A172 (cell line): ENCODE data around the gene SORCS2. TPM values are rescaled to one million over a fixed set of nuclear protein-coding genes. Genes with fewer than 3 reads are reported as not detected.

Experiments
- DNase-seq: peaks from one replicate; pipeline ENCODE4 v3.0.0-alpha.2; 2015; ENCODE audit warnings: low spot score
- total RNA-seq: library from RNA; depleted of rRNA; stranded (reverse); fragments of >200 nt; shearing (Covaris generic); gene quantifications from 2 replicates; pipeline ENCODE4 v1.2.3, GENCODE V29; 2014

The SORCS2 gene
- total RNA-seq, 1 experiment from 2014 or later, result 0.78 TPM

GRCh38 chr4:7369511-7369910 lies 177.2 kb downstream of the SORCS2 start:
- no peak for DNase-seq

GRCh38 chr4:7370038-7370437 lies 177.7 kb downstream of the SORCS2 start:
- no peak for DNase-seq

GRCh38 chr4:7371210-7371941 lies 179.0 kb downstream of the SORCS2 start:
- no peak for DNase-seq

GRCh38 chr4:7372673-7373072 lies 180.3 kb downstream of the SORCS2 start:
- no peak for DNase-seq

- DNase-seq, result no peak
Measured at GRCh38 chr4:7374571-7374970, 182.2 kb downstream of the SORCS2 start.

- no peak for DNase-seq
Measured at GRCh38 chr4:7375427-7375826, 183.1 kb downstream of the SORCS2 start.

GRCh38 chr4:7377223-7377865 lies 185.0 kb downstream of the SORCS2 start:
- no peak for DNase-seq

- no peak for DNase-seq
Measured at GRCh38 chr4:7379186-7379585, 186.8 kb downstream of the SORCS2 start.

- no peak for DNase-seq
Measured at GRCh38 chr4:7379719-7380118, 187.4 kb downstream of the SORCS2 start.

GRCh38 chr4:7381221-7381889 lies 189.0 kb downstream of the SORCS2 start:
- DNase-seq, result no peak

- DNase-seq, result no peak
Measured at GRCh38 chr4:7381890-7382633, 189.7 kb downstream of the SORCS2 start.

GRCh38 chr4:7382634-7383014 lies 190.3 kb downstream of the SORCS2 start:
- no peak for DNase-seq

- no peak for DNase-seq
Measured at GRCh38 chr4:7383266-7383665, 190.9 kb downstream of the SORCS2 start.

- no peak for DNase-seq
Measured at GRCh38 chr4:7384003-7384928, 191.9 kb downstream of the SORCS2 start.

GRCh38 chr4:7384929-7385890 lies 192.9 kb downstream of the SORCS2 start:
- no peak for DNase-seq

- DNase-seq, result no peak
Measured at GRCh38 chr4:7387925-7388324, 195.6 kb downstream of the SORCS2 start.

GRCh38 chr4:7388627-7389026 lies 196.3 kb downstream of the SORCS2 start:
- DNase-seq, result no peak

- no peak for DNase-seq
Measured at GRCh38 chr4:7389101-7389701, 196.9 kb downstream of the SORCS2 start.

- DNase-seq, result no peak
Measured at GRCh38 chr4:7389719-7390118, 197.4 kb downstream of the SORCS2 start.

- no peak for DNase-seq
Measured at GRCh38 chr4:7390336-7390735, 198.0 kb downstream of the SORCS2 start.
